ENCODE measurements around the gene E2F4. TPM values are rescaled to one million over a fixed set of nuclear protein-coding genes. Genes with fewer than 3 reads are reported as not detected.
A peak's percentile ranks its signal among the peaks of the same experiment; 100 is the strongest.

The E2F4 gene
- total and polyA plus RNA-seq, 9 of the 15 experiments (the other 6 are each of a cell fraction or from before 2014, with no cell fraction given) = 9.7 to 139 (median 106) TPM

DNA sequence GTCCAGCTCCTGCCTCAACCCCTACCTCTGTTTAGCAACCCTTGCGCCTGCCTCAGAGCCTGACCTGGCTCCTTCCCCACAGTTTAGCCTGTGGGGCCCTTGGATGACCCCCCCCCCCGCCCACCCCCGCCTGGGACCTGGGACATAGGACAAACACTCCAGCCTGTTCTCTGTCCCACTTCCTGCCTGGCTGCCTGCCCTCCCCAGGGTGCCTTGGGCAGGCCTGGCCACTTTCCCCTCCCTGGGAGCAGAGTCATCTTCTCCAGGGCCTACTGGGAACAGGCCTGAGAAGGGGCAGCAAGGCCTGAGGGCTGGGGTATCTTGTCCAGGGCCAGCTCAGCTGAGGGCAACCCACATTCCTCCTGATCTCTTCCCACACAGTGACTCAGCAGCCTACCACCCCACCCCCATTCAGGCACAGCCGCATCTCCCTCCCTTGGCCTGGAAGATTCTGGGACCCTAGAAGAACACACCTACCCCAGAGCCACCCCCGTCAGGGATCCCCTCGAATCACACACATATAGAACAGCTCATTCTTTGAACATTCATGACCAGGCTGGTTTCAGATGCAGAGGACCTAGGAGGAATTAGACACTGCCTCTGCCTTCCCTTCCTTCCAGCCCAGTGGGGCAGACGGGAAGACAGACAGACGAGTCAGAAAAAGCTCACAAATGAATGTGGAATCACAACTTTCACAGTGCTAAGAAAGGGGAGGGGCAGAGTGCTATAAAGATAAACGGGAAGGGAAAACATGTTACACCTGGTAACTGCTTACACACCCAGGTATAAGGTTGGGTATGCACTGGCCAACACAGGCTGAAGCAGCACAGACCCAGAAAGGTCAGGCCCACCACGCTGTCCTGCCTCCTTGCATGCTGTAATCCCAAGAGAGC is 49.3 kb downstream of the E2F4 start (continued):
- TF ChIP-seq FOXJ3 (CRISPR knock-in tag; IDR thresholded peaks at IDR 0.05) = no peak
- TF ChIP-seq, protein P1, sequence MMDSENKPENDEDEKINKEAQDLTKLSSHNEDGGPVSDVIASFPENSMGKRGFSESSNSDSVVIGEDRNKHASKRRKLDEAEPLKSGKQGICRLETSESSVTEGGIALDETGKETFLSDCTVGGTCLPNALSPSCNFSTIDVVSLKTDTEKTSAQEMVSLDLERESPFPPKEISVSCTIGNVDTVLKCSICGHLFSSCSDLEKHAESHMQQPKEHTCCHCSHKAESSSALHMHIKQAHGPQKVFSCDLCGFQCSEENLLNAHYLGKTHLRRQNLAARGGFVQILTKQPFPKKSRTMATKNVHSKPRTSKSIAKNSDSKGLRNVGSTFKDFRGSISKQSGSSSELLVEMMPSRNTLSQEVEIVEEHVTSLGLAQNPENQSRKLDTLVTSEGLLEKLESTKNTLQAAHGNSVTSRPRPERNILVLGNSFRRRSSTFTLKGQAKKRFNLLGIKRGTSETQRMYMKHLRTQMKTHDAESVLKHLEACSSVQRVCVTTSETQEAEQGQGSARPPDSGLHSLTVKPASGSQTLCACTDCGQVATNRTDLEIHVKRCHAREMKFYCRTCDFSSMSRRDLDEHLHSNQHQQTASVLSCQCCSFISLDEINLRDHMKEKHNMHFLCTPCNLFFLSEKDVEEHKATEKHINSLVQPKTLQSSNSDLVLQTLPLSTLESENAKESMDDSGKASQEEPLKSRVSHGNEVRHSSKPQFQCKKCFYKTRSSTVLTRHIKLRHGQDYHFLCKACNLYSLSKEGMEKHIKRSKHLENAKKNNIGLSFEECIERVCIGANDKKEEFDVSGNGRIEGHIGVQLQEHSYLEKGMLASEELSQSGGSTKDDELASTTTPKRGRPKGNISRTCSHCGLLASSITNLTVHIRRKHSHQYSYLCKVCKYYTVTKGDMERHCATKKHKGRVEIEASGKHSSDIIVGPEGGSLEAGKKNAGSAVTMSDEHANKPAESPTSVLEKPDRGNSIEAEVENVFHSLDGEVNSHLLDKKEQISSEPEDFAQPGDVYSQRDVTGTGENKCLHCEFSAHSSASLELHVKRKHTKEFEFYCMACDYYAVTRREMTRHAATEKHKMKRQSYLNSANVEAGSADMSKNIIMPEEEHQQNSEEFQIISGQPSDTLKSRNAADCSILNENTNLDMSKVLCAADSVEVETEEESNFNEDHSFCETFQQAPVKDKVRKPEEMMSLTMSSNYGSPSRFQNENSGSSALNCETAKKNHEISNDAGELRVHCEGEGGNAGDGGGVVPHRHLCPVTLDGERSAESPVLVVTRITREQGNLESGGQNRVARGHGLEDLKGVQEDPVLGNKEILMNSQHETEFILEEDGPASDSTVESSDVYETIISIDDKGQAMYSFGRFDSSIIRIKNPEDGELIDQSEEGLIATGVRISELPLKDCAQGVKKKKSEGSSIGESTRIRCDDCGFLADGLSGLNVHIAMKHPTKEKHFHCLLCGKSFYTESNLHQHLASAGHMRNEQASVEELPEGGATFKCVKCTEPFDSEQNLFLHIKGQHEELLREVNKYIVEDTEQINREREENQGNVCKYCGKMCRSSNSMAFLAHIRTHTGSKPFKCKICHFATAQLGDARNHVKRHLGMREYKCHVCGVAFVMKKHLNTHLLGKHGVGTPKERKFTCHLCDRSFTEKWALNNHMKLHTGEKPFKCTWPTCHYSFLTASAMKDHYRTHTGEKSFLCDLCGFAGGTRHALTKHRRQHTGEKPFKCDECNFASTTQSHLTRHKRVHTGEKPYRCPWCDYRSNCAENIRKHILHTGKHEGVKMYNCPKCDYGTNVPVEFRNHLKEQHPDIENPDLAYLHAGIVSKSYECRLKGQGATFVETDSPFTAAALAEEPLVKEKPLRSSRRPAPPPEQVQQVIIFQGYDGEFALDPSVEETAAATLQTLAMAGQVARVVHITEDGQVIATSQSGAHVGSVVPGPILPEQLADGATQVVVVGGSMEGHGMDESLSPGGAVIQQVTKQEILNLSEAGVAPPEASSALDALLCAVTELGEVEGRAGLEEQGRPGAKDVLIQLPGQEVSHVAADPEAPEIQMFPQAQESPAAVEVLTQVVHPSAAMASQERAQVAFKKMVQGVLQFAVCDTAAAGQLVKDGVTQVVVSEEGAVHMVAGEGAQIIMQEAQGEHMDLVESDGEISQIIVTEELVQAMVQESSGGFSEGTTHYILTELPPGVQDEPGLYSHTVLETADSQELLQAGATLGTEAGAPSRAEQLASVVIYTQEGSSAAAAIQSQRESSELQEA (IDR thresholded peaks at IDR 0.05; ENCODE audit: low read depth) = no peak
- TF ChIP-seq NR2F6 (CRISPR knock-in tag; IDR thresholded peaks at IDR 0.05) = no peak
- no peak for TF ChIP-seq ZSCAN32 (CRISPR knock-in tag; IDR thresholded peaks at IDR 0.05)
- TF ChIP-seq ZBTB7A (IDR thresholded peaks at IDR 0.05; ENCODE audit: borderline replicate concordance, control insufficient read depth, low read depth, low read length) = 0 out of 2 replicates have a peak, but pooled peaks have one; percentile 61
- no peak for TF ChIP-seq ZNF445 (CRISPR knock-in tag; IDR thresholded peaks at IDR 0.05; ENCODE audit: low read depth)
- TF ChIP-seq CREB1 (IDR thresholded peaks at IDR 0.05) = no peak
- no peak for TF ChIP-seq CREB1 (CRISPR knock-in tag; IDR thresholded peaks at IDR 0.05)
- no peak for TF ChIP-seq ZNF217 (CRISPR knock-in tag; IDR thresholded peaks at IDR 0.05)
- TF ChIP-seq STAT5B (CRISPR knock-in tag; IDR thresholded peaks at IDR 0.05) = no peak
- no peak for TF ChIP-seq POLR2AphosphoS2 (IDR thresholded peaks at IDR 0.05; ENCODE audit: low read length)
- TF ChIP-seq, protein P2, sequence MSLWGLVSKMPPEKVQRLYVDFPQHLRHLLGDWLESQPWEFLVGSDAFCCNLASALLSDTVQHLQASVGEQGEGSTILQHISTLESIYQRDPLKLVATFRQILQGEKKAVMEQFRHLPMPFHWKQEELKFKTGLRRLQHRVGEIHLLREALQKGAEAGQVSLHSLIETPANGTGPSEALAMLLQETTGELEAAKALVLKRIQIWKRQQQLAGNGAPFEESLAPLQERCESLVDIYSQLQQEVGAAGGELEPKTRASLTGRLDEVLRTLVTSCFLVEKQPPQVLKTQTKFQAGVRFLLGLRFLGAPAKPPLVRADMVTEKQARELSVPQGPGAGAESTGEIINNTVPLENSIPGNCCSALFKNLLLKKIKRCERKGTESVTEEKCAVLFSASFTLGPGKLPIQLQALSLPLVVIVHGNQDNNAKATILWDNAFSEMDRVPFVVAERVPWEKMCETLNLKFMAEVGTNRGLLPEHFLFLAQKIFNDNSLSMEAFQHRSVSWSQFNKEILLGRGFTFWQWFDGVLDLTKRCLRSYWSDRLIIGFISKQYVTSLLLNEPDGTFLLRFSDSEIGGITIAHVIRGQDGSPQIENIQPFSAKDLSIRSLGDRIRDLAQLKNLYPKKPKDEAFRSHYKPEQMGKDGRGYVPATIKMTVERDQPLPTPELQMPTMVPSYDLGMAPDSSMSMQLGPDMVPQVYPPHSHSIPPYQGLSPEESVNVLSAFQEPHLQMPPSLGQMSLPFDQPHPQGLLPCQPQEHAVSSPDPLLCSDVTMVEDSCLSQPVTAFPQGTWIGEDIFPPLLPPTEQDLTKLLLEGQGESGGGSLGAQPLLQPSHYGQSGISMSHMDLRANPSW (CRISPR knock-in tag; IDR thresholded peaks at IDR 0.05) = no peak
- no peak for TF ChIP-seq SIRT6 (IDR thresholded peaks at IDR 0.05; ENCODE audit: low read depth, low read length)
- TF ChIP-seq GABPA (tag; conservative IDR thresholded peaks at IDR 0.05; ENCODE audit: low read depth) = no peak
